ENCODE measurements around the gene TSFM. TPM values are rescaled to one million over a fixed set of nuclear protein-coding genes. Genes with fewer than 3 reads are reported as not detected.

The TSFM gene
- total and polyA plus RNA-seq, 2 of the 13 experiments (the other 11 are each of a cell fraction or from before 2014, with no cell fraction given) = 29.8 to 68.3 TPM

DNA sequence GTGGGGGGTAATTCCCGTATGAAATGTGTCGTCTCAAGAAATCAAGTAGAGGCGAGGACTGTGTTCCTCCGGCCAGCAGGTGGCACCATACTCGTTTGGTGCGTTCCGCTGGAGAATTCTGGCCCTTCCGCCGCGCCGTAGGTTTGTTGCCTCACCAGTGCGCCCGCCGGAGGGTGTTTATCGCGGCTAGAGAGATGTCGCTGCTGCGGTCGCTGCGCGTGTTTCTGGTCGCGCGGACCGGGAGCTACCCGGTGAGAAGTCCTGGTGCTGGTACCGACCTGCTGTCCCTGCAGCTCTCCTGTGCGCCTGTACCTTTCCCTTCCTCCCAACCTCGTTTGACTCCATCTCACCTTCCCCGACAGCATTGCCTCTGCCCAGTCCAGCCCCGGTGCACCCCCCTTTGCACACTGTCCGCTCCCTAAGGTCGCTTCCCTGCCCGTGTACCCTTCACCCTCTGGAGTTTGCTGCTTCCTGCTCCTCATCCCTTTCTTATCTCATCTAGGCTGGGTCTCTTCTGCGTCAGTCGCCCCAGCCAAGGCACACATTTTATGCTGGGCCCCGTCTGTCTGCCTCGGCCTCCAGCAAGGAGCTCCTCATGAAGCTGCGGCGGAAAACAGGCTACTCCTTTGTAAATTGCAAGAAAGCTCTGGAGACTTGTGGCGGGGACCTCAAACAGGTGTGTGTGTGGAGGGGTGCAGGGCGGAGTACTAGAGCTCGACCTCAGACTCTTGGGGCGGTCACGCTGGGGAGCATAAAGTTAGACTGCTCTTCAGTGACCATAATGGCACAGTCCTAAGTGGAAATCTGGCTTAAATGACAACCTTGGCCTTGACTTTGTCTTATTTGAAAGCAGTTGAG, at the start of gene TSFM (continued):
- no peak for TF ChIP-seq LRRFIP1 (CRISPR knock-in tag; conservative IDR thresholded peaks at IDR 0.05)
- TF ChIP-seq NCOR1 (IDR thresholded peaks at IDR 0.05; ENCODE audit: borderline replicate concordance, low read length) = no peak
- no peak for TF ChIP-seq ZNF737 (CRISPR knock-in tag; IDR thresholded peaks at IDR 0.05; ENCODE audit: borderline replicate concordance)
- peak; percentile 70; the same call in 1 of the 2 replicates for TF ChIP-seq ZNF431 (CRISPR knock-in tag; IDR thresholded peaks at IDR 0.05; ENCODE audit: borderline replicate concordance, low read depth)
- peak; percentile 94 for TF ChIP-seq KMT2A (CRISPR knock-in tag; IDR thresholded peaks at IDR 0.05)
- TF ChIP-seq U2AF2 (IDR thresholded peaks at IDR 0.05; ENCODE audit: low read depth, low read length) = no peak
- TF ChIP-seq ZBTB1 (CRISPR knock-in tag; IDR thresholded peaks at IDR 0.05; ENCODE audit: borderline replicate concordance) = no peak
- peak; percentile 78; the same call in 1 of the 2 replicates for TF ChIP-seq HOXD1 (CRISPR knock-in tag; IDR thresholded peaks at IDR 0.05)
- TF ChIP-seq RXRB (CRISPR knock-in tag; IDR thresholded peaks at IDR 0.05; ENCODE audit: borderline replicate concordance) = peak; percentile 80
- TF ChIP-seq CEBPB (IDR thresholded peaks at IDR 0.05; ENCODE audit: borderline replicate concordance, low read depth, low read length) = peak; percentile 93
- no peak for TF ChIP-seq SNAPC2 (CRISPR knock-in tag; IDR thresholded peaks at IDR 0.05)
- no peak for TF ChIP-seq GPN1 (CRISPR knock-in tag; IDR thresholded peaks at IDR 0.05; ENCODE audit: borderline replicate concordance)
- no peak for TF ChIP-seq ZNF597 (CRISPR knock-in tag; IDR thresholded peaks at IDR 0.05)
- TF ChIP-seq ZNF652 (CRISPR knock-in tag; IDR thresholded peaks at IDR 0.05; ENCODE audit: borderline replicate concordance, low read depth) = peak; percentile 39; the same call in 1 of the 2 replicates
- TF ChIP-seq, protein P1, sequence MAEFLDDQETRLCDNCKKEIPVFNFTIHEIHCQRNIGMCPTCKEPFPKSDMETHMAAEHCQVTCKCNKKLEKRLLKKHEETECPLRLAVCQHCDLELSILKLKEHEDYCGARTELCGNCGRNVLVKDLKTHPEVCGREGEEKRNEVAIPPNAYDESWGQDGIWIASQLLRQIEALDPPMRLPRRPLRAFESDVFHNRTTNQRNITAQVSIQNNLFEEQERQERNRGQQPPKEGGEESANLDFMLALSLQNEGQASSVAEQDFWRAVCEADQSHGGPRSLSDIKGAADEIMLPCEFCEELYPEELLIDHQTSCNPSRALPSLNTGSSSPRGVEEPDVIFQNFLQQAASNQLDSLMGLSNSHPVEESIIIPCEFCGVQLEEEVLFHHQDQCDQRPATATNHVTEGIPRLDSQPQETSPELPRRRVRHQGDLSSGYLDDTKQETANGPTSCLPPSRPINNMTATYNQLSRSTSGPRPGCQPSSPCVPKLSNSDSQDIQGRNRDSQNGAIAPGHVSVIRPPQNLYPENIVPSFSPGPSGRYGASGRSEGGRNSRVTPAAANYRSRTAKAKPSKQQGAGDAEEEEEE (CRISPR knock-in tag; IDR thresholded peaks at IDR 0.05; ENCODE audit: borderline replicate concordance) = peak; percentile 84; the same call in 1 of the 2 replicates
- TF ChIP-seq ZNF513 (CRISPR knock-in tag; conservative IDR thresholded peaks at IDR 0.05) = no peak
- no peak; the same call in 1 of the 2 replicates for TF ChIP-seq GATA4 (IDR thresholded peaks at IDR 0.05; ENCODE audit: borderline replicate concordance, low read depth)
- no peak for TF ChIP-seq RFX1 (IDR thresholded peaks at IDR 0.05)
